ENCODE results near the gene FOXP1.
A peak's percentile ranks its signal among the peaks of the same experiment; 100 is the strongest.
"Not testable (repeated sequence)": the region's sequence is repeated elsewhere in the genome, so short reads cannot be mapped to it uniquely, and the experiment has no call there.

Gene FOXP1

GRCh38 chr3:71537211-71537611, 46.3 kb downstream of the FOXP1 start:
- no peak overlapping the region for H3K4me3 ChIP-seq (ENCODE audit: low read length)
- DNase-seq (ENCODE audit: low read depth), result peak; percentile 81

GRCh38 chr3:71536376-71536965, 47.1 kb downstream of the FOXP1 start:
- no peak overlapping the region for H3K4me3 ChIP-seq (ENCODE audit: low read length)
- peak; percentile 34 for DNase-seq (ENCODE audit: low read depth)
- TF ChIP-seq CTCF (IDR thresholded peaks at IDR 0.05; ENCODE audit: insufficient read depth, low read depth, low read length, missing control alignments), result no peak

More at GRCh38 chr3:71537211-71537611, 46.3 kb downstream of the FOXP1 start:
- no peak for TF ChIP-seq CTCF (IDR thresholded peaks at IDR 0.05; ENCODE audit: insufficient read depth, low read depth, low read length, missing control alignments)

GRCh38 chr3:71533588-71533987, 49.9 kb downstream of the FOXP1 start:
- no peak for TF ChIP-seq CTCF (IDR thresholded peaks at IDR 0.05; ENCODE audit: insufficient read depth, low read depth, low read length, missing control alignments)
- no peak overlapping the region for H3K4me3 ChIP-seq (ENCODE audit: low read length)
- DNase-seq (ENCODE audit: low read depth), result no peak

GRCh38 chr3:71532639-71533395, 50.7 kb downstream of the FOXP1 start:
- peak; percentile 78 for DNase-seq (ENCODE audit: low read depth)
- no peak overlapping the region for H3K4me3 ChIP-seq (ENCODE audit: low read length)
- TF ChIP-seq CTCF (IDR thresholded peaks at IDR 0.05; ENCODE audit: insufficient read depth, low read depth, low read length, missing control alignments), result no peak

- no peak overlapping the region for H3K4me3 ChIP-seq (ENCODE audit: low read length)
- DNase-seq (ENCODE audit: low read depth), result no peak
- no peak for TF ChIP-seq CTCF (IDR thresholded peaks at IDR 0.05; ENCODE audit: insufficient read depth, low read depth, low read length, missing control alignments)
These were observed 52.5 kb downstream of the FOXP1 start for GRCh38 chr3:71530903-71531530.

GRCh38 chr3:71528816-71529215, 54.7 kb downstream of the FOXP1 start:
- no peak for TF ChIP-seq CTCF (IDR thresholded peaks at IDR 0.05; ENCODE audit: insufficient read depth, low read depth, low read length, missing control alignments)
- no peak overlapping the region for H3K4me3 ChIP-seq (ENCODE audit: low read length)

GRCh38 chr3:71526448-71526847, 57.1 kb downstream of the FOXP1 start:
- not testable (repeated sequence) for H3K4me3 ChIP-seq (ENCODE audit: low read length); DNase-seq (ENCODE audit: low read depth)

More at GRCh38 chr3:71528816-71529215, 54.7 kb downstream of the FOXP1 start:
- DNase-seq (ENCODE audit: low read depth), result no peak

Data from epithelial cell of esophagus (primary cell).